ENCODE measurements around the gene CDK5RAP2.
A peak's percentile ranks its signal among the peaks of the same experiment; 100 is the strongest.
"Not testable (repeated sequence)": the region's sequence is repeated elsewhere in the genome, so short reads cannot be mapped to it uniquely, and the experiment has no call there.

Gene CDK5RAP2

DNA sequence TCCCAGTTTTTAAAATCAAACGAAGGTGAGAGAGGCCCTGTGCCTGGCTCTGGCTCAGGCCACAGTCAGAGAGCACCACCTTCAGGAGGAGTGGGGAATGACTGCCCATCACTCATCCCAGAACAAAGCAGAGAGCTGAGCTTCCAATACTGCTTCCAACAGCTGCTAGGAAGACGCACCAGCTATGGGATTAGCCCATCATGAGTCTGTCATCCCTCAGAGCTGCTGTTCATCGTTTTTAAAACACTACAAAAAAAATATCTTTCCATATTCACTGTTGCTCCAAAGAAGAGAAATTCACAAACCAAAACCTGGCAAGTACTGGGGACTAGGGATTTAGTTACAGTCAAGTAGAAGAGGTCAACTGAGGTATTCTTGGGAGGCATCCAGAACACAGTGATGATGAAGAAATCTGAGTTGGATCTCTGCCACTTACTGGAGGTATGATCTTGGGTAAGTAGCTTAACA is 102.4 kb downstream of the CDK5RAP2 start:
- Mint-ChIP-seq H3K4me3 (no peak overlapping the region), H3K27ac (no peak overlapping the region), H3K27me3 (no peaks in the 10 kb centered on the region), H3K4me1 (peaks cover 3% of the 10 kb centered on the region), H3K9me3 (no peaks in the 10 kb centered on the region), H3K36me3 (peaks cover 27% of the 10 kb centered on the region)
- DNase-seq (ENCODE audit: low spot score in 2 of 2) (peak; percentile 16 to 20), ATAC-seq (ENCODE audit: low read depth) (peak; percentile 42)

DNA sequence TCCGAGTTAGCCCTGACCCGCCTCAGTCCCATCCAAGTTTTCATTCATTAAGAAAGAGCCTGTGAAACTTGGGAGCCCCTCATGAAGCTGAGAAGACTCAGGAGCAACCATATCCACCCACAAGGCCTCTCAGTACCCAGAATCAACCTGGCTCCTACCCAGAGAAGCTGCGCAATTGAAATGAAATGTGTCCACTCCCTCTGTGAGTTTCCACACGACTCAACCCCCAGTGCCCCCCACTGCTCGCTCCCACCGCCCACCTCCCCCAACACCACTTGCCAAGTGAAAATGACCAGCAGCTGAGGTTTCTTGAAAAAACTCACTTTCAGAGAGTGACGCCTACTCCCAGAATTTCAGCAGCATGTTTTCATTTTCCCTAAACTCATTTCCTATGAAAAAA is 104.6 kb downstream of the CDK5RAP2 start:
- Mint-ChIP-seq H3K27ac (no peak overlapping the region), H3K9me3 (no peaks in the 10 kb centered on the region), H3K4me1 (peaks cover 3% of the 10 kb centered on the region), H3K27me3 (no peaks in the 10 kb centered on the region), H3K36me3 (peaks cover 36% of the 10 kb centered on the region), H3K4me3 (no peak overlapping the region)
- no peak for DNase-seq (ENCODE audit: low spot score in 2 of 2)
- ATAC-seq (ENCODE audit: low read depth), result no peak

DNA sequence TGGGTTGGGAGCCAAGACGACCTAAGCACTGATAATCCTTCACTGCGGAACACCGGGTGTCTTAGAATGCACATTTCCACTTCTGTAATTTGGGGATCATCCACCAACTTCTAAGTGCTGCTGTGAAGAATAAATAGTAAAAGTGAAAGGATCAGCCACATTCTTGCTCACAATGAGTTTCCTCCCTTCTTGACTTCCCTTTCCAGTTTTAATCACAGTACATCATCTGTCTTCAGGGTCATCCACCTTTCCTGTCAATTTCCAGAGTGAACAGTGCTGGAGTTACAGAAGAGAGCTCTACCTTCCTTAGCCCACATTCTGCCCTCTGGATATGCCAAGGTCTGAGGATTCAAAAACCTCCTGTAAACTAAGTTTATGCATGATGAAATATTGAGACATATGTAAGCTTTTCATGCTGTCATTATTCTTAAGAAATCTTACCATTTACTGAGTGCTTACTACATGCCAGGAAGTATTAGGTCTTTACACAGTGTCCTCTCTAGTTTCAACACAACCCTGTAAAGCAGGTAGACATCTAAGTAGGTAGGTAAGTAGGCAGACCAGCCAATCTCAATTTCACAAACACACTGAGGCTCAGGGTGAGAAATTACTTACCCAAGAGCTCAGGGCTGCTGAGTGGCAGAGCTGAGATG is 105.2 kb downstream of the CDK5RAP2 start:
- peaks cover 3% of the 10 kb centered on the region for H3K4me1 Mint-ChIP-seq
- no peak overlapping the region for H3K4me3 Mint-ChIP-seq
- H3K27ac Mint-ChIP-seq, result no peak overlapping the region
- no peaks in the 10 kb centered on the region for H3K27me3 Mint-ChIP-seq
- H3K9me3 Mint-ChIP-seq, result no peaks in the 10 kb centered on the region
- peaks cover 41% of the 10 kb centered on the region for H3K36me3 Mint-ChIP-seq
- DNase-seq (ENCODE audit: low spot score in 2 of 2) (no peak), ATAC-seq (ENCODE audit: low read depth) (no peak)

DNA sequence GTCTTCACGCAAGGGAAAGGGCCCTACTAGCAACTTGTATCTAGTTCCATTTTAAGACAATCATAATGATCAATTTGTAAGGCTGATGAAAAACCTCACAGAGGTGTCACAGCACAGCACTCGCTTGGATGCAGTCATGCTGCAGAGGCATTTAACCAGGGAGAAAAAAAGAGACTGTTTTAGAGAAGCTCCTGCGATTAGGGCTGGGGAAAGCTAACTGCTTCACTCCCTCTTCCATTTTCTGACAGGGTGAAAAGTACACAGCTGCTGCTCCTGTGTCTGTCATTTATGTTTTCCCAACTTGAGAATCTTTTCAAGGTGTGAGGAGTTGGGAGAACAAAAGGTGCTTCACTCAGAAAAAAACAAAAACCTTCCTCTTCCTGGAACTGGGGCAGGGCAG is 106.4 kb downstream of the CDK5RAP2 start:
- Mint-ChIP-seq H3K27me3 (no peaks in the 10 kb centered on the region), H3K4me1 (no peaks in the 10 kb centered on the region), H3K9me3 (no peaks in the 10 kb centered on the region), H3K27ac (peak overlapping the region; percentile 8), H3K36me3 (peaks cover 42% of the 10 kb centered on the region), H3K4me3 (no peak overlapping the region)
- ATAC-seq (ENCODE audit: low read depth) (no peak), DNase-seq (ENCODE audit: low spot score in 2 of 2) (no peak)

DNA sequence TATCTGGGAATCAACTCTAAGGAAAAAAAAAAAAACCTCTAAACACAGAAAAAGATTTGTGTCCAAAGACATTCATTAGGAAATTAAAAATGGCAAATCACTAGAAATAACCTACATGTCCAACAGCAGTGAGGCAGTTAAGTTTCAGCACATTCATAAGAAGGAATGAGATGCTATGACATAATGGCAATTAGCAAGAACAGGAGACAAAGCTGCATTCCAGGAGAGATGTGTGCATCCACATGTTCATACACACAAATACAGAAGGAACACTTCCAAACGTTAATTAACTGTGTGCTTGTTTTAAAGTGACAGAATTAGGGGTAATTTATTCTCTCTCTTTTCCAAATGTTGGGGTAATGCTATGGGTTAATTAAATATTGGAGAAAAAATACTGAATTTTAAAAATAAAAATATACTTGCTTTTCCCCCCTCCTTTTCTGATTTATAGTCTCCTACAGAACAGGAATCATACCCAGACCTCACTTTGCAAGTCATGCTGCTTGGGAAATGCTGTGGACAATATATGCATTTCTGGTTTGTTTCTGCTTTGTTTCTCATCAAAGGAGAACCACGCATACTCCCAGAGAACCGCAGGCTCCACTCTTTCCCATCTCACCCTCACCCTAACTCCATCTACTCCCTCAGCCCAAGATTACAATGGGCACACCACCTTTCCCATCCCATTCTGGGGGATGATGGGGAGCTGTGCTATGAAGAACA is 114.1 kb downstream of the CDK5RAP2 start:
- H3K36me3 Mint-ChIP-seq, result peaks cover 46% of the 10 kb centered on the region
- H3K4me1 Mint-ChIP-seq, result peaks cover 4% of the 10 kb centered on the region
- H3K27ac Mint-ChIP-seq, result no peak overlapping the region
- no peaks in the 10 kb centered on the region for H3K27me3 Mint-ChIP-seq
- DNase-seq (ENCODE audit: low spot score in 2 of 2) (no peak), ATAC-seq (ENCODE audit: low read depth) (no peak)
- no peak overlapping the region for H3K4me3 Mint-ChIP-seq
- H3K9me3 Mint-ChIP-seq, result no peaks in the 10 kb centered on the region

DNA sequence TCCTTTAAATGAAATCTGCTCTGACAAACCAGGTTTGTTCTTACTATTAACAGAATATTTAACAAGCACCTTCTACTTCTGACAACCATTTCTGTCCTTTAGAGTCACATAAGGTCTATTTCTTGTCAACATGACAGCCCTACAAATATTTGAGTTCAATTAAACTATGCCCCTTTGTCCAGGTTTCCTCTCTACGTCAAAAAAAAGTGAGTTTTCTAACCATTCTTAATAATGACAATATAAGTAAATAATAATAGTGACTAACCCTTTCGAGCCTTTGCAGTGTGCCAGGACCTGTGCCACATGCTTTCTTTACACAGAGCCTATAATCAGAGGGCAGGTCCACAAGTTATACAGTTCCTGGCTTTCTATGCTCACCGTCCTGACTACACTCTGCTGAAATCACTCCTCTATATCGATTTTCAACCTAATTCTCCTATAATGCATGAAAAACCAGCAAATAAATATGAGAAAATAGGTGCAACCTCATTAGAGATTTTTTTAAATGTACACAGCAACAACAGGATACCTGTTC is 115.0 kb downstream of the CDK5RAP2 start:
- DNase-seq (ENCODE audit: low spot score in 2 of 2), result no peak
- no peaks in the 10 kb centered on the region for H3K9me3 Mint-ChIP-seq
- no peak overlapping the region for H3K4me3 Mint-ChIP-seq
- no peak for ATAC-seq (ENCODE audit: low read depth)
- no peaks in the 10 kb centered on the region for H3K27me3 Mint-ChIP-seq
- H3K36me3 Mint-ChIP-seq, result peaks cover 46% of the 10 kb centered on the region
- peaks cover 4% of the 10 kb centered on the region for H3K4me1 Mint-ChIP-seq
- H3K27ac Mint-ChIP-seq, result no peak overlapping the region

DNA sequence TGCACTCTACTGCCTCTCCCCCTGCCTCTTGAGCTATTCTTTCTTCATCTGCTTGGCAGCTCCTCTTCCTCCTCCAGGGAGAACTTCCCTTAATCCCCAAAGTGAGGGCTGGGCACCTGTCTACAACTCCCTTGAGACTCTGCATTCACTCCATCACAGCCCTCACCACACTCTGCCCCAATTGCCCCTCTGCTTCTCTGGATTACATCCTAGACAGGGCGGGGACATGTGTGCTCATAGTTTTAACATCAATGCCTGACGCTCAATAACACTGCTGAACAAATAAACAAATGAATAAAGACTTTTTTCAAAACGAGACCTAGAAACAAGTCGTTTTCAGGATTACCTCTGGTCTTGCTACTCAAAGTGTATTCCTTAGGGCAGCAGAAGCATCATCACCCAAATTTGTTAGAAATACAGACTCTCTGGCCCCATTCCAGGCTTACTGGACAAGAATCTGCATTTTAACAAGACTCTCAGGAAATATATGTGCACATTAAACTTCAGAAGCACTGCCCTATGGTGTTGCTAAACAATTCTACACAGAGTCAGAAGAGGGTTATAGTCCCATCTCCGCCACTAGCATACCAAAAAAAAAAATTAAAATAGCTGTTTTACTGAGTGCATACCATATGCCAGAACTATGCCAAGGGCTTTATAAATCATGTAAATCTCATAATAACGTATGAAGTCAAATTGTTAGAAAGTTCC is 115.6 kb downstream of the CDK5RAP2 start:
- H3K36me3 Mint-ChIP-seq, result peaks cover 45% of the 10 kb centered on the region
- no peaks in the 10 kb centered on the region for H3K27me3 Mint-ChIP-seq
- H3K27ac Mint-ChIP-seq, result no peak overlapping the region
- no peak overlapping the region for H3K4me3 Mint-ChIP-seq
- ATAC-seq (ENCODE audit: low read depth), result no peak
- peaks cover 4% of the 10 kb centered on the region for H3K4me1 Mint-ChIP-seq
- H3K9me3 Mint-ChIP-seq, result no peaks in the 10 kb centered on the region
- no peak for DNase-seq (ENCODE audit: low spot score in 2 of 2)

DNA sequence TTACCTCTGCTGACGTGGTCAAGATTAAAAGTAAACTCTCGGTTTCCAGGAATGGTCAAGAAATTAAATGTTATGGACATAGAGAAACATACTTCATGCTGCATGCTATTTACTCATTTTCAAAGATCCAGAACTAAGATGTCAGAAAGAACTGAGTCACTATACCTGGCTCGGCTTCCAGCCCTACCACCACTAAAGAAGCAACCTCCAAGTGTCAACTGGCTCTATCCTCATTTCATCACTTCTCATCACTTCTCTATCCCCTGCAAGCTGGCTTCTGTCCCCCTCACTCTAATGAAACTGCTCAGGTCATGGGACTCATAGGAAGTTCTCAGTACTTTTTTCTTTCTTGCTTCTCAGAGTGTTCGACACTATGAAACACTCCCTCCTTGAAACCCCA is 116.2 kb downstream of the CDK5RAP2 start:
- ATAC-seq (ENCODE audit: low read depth), result no peak
- Mint-ChIP-seq H3K27ac (no peak overlapping the region), H3K36me3 (peaks cover 47% of the 10 kb centered on the region), H3K4me3 (no peak overlapping the region), H3K4me1 (peaks cover 4% of the 10 kb centered on the region), H3K27me3 (no peaks in the 10 kb centered on the region), H3K9me3 (no peaks in the 10 kb centered on the region)
- DNase-seq (ENCODE audit: low spot score in 2 of 2), result no peak

DNA sequence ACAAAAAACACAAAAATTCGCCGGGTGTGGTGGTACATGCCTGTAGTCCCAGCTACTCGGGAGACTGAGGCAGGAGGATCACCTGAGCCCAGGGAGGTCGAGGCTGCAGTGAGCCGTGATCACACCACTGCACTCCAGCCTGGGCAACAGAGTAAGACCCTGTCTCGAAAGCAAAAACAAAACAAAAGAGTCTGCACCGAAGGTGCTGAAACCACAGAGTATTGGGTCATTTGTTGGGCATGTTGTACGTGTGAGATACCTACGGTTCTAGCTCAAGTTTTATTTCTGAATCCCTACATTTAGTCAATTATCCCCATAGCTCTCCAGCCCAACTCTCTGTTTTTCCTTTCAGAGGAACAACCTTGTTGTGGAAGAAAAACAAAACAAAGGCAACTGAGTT is 118.3 kb downstream of the CDK5RAP2 start:
- H3K36me3 Mint-ChIP-seq, result peaks cover 56% of the 10 kb centered on the region
- ATAC-seq (ENCODE audit: low read depth); H3K27ac Mint-ChIP-seq; H3K9me3 Mint-ChIP-seq; H3K27me3 Mint-ChIP-seq; DNase-seq (ENCODE audit: low spot score in 2 of 2); H3K4me1 Mint-ChIP-seq; H3K4me3 Mint-ChIP-seq: not testable (repeated sequence)

DNA sequence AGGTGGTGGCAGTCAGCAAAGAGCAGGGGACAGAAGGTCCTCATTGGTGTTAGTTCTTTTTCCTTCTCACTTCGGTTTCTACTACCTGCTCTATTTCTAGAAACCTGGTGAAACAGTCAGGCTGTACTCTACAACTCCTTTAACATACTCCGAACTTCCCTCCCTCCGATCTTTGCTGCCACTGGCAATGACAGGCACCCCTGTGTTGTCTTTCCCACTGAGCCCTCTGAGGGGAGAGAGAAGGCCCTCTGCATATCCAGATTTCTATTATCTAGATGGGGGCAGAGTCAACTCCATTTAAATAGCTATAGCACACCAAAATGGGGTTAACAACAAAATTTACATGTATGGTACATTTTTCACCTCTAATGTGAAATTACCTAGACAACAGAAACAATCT is 123.7 kb downstream of the CDK5RAP2 start:
- Mint-ChIP-seq H3K4me1 (peaks cover 2% of the 10 kb centered on the region), H3K27me3 (no peaks in the 10 kb centered on the region), H3K36me3 (peaks cover 54% of the 10 kb centered on the region), H3K4me3 (no peak overlapping the region), H3K9me3 (no peaks in the 10 kb centered on the region), H3K27ac (no peak overlapping the region)
- no peak for DNase-seq (ENCODE audit: low spot score in 2 of 2)
- no peak for ATAC-seq (ENCODE audit: low read depth)

DNA sequence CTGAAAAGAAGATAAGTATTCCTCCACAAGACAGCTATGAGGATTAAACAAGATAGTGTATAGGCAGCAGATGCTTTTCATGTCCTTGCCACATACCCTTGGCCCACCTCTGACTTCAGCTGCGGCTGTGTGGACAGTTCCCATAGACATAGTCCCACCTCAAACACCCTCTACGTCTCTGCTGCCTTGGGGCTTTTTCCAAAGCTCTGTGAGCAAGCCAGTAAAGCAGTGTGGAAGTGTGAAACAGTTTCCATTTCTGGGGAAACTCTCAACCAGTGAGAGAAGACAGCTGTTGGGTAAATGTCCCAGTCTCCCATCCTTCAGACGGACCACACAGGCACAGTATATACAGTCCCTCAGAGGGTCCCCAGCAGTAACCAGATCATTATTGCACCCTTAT is 125.5 kb downstream of the CDK5RAP2 start:
- H3K9me3 Mint-ChIP-seq, result no peaks in the 10 kb centered on the region
- no peaks in the 10 kb centered on the region for H3K27me3 Mint-ChIP-seq
- H3K36me3 Mint-ChIP-seq, result peaks cover 52% of the 10 kb centered on the region
- DNase-seq (ENCODE audit: low spot score in 2 of 2) (no peak), ATAC-seq (ENCODE audit: low read depth) (no peak)
- H3K27ac Mint-ChIP-seq, result no peak overlapping the region
- H3K4me3 Mint-ChIP-seq, result no peak overlapping the region
- H3K4me1 Mint-ChIP-seq, result peaks cover 2% of the 10 kb centered on the region

DNA sequence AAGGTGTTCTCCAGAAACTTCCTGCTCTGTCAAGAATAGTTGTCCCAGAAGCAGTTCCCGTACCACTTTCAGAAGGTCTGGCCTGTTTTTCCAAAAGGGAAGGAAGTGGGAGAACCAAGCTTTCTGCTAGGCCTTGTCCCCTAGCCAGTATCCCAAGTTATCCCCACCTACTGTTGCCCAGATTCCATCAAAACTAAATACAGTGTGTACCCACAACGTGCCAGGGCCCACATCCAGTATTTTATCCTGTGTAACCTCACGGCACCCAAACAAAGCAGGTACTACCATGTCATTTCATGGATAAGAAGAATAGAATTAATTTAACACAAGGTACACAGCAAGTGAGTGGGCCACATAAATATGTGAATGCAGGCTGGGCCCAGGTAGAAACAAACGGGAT is 126.2 kb downstream of the CDK5RAP2 start:
- no peak overlapping the region for H3K27ac Mint-ChIP-seq
- H3K4me1 Mint-ChIP-seq, result peaks cover 5% of the 10 kb centered on the region
- H3K36me3 Mint-ChIP-seq, result peaks cover 52% of the 10 kb centered on the region

DNA sequence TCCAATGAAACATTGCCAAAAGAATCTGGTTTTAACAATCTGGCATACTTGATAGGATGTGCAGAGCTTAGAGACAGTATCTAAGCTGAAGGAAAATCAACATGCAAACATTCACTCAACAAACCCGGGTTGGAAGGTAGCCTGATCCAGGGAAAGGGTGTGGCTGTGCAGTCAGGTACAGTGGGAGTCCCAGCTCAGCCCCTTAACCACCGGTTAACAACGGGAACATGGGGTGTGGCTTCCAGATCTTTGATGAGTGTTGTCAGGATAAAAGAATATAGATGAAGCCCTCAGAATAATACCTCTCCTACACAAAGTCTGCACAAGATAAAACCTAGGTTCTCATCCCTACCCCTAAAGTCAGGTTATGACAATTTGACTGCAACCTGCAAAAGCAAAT is 127.3 kb downstream of the CDK5RAP2 start:
- DNase-seq (ENCODE audit: low spot score in 2 of 2), result no peak
- Mint-ChIP-seq H3K36me3 (peaks cover 52% of the 10 kb centered on the region), H3K9me3 (peaks cover 2% of the 10 kb centered on the region), H3K4me1 (peaks cover 11% of the 10 kb centered on the region), H3K27ac (no peak overlapping the region), H3K4me3 (no peak overlapping the region), H3K27me3 (no peaks in the 10 kb centered on the region)
- no peak for ATAC-seq (ENCODE audit: low read depth)

More for the DNA sequence above, 126.2 kb downstream of the CDK5RAP2 start:
- no peak overlapping the region for H3K4me3 Mint-ChIP-seq
- no peak for DNase-seq (ENCODE audit: low spot score in 2 of 2)
- no peak for ATAC-seq (ENCODE audit: low read depth)
- H3K27me3 Mint-ChIP-seq, result no peaks in the 10 kb centered on the region
- H3K9me3 Mint-ChIP-seq, result peaks cover 2% of the 10 kb centered on the region

DNA sequence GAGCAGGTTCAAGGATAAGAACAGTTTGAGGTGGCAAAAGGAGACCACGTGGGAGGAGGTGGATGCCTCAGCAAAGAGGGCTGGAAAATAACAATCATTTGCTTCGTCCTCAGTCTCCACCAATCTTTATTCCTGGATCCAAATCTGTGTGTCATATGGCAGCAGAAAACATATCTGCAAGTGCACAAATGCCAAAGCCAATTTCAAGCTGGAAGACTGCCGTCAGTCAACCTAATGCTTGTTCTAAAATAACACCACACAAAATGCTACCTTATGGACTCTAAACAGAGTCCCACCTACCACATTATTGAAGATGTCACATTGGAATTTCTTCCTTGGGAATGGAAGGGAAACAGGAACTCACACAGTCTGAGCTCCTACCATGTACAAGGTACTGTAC is 129.1 kb downstream of the CDK5RAP2 start:
- DNase-seq (ENCODE audit: low spot score in 2 of 2) (no peak), ATAC-seq (ENCODE audit: low read depth) (no peak)
- peaks cover 17% of the 10 kb centered on the region for H3K4me1 Mint-ChIP-seq
- no peaks in the 10 kb centered on the region for H3K27me3 Mint-ChIP-seq
- no peak overlapping the region for H3K27ac Mint-ChIP-seq
- no peak overlapping the region for H3K4me3 Mint-ChIP-seq
- H3K36me3 Mint-ChIP-seq, result peaks cover 50% of the 10 kb centered on the region
- peaks cover 2% of the 10 kb centered on the region for H3K9me3 Mint-ChIP-seq

Data from memory B cell (primary cell).